HepG2 (cell line): Measurements from ENCODE around the gene PTPN18.

Experiments used
- FOXA1 ChIP-seq, 2 experiments: fragments of 450-650 bp in 1 of 2; sonication (generic) in 1 of 2; formaldehyde crosslinking in 1 of 2; IDR thresholded peaks; 2 replicates each; pipeline versions ENCODE4 v1.4.0 to v1.6.1; 2016 to 2020; ENCODE audit warnings: missing genetic modification reagents in 1 of 2
- FOXK2 ChIP-seq: fragments of 450-650 bp; IDR thresholded peaks from 2 replicates; pipeline ENCODE4 v1.6.1; 2016
- POLR2A ChIP-seq, 2 experiments: IDR thresholded peaks; 2 replicates each; pipeline ENCODE4 v1.6.1; 2011; ENCODE audit warnings: low read depth in 2 of 2, low read length in 2 of 2, mild to moderate bottlenecking in 1 of 2, moderate library complexity in 1 of 2; ENCODE audit not compliant: insufficient read depth in 1 of 2
- POLR2AphosphoS5 ChIP-seq: IDR thresholded peaks from 2 replicates; pipeline ENCODE4 v1.6.1; 2012; ENCODE audit warnings: low read depth, low read length
- SP1 ChIP-seq, 2 experiments: fragments of 450-650 bp in 1 of 2; sonication (generic) in 1 of 2; formaldehyde crosslinking in 1 of 2; IDR thresholded peaks; 2 replicates each; pipeline versions ENCODE4 v1.4.0 to v1.6.1; 2016 to 2020; ENCODE audit warnings: missing genetic modification reagents in 1 of 2
- TCF12 ChIP-seq, 2 experiments: fragments of 450-650 bp in 1 of 2; sonication (generic) in 1 of 2; formaldehyde crosslinking in 1 of 2; IDR thresholded peaks; 2 replicates each; pipeline versions ENCODE4 v1.6.1 to v1.8.0; 2017 to 2022; ENCODE audit warnings: antibody characterized with exemption in 1 of 2, mild to moderate bottlenecking in 1 of 2, missing genetic modification reagents in 1 of 2, moderate library complexity in 1 of 2
- YY1 ChIP-seq: IDR thresholded peaks from 2 replicates; pipeline ENCODE4 v1.6.1; 2011; ENCODE audit warnings: low read length, low read depth, moderate library complexity, mild to moderate bottlenecking; ENCODE audit not compliant: insufficient read depth, insufficient replicate concordance
- ZNF274 ChIP-seq: sonication (generic); formaldehyde crosslinking; IDR thresholded peaks from 2 replicates; pipeline ENCODE4 v1.5.1; 2020; ENCODE audit warnings: mild to moderate bottlenecking, missing genetic modification reagents
- ZNF839 ChIP-seq: sonication (generic); formaldehyde crosslinking; IDR thresholded peaks from 2 replicates; pipeline ENCODE4 v1.4.0; 2020; ENCODE audit warnings: missing genetic modification reagents, mild to moderate bottlenecking, borderline replicate concordance
- TF ChIP-seq, protein P1 (sequence below): sonication (generic); formaldehyde crosslinking; IDR thresholded peaks from 2 replicates; pipeline ENCODE4 v1.5.0; 2020; ENCODE audit warnings: mild to moderate bottlenecking, missing genetic modification reagents, moderate library complexity

- TF ChIP-seq FOXA1 (IDR thresholded peaks at IDR 0.05) (no peak), FOXA1 (CRISPR knock-in tag; IDR thresholded peaks at IDR 0.05) (no peak), POLR2A (IDR thresholded peaks at IDR 0.05; ENCODE audit: insufficient read depth in 1 of 2, low read depth in 2 of 2, low read length in 2 of 2) (no peak), ZNF274 (no peak), POLR2AphosphoS5 (no peak), YY1 (no peak), SP1 (IDR thresholded peaks at IDR 0.05) (no peak), SP1 (CRISPR knock-in tag; IDR thresholded peaks at IDR 0.05) (no peak), ZNF839 (CRISPR knock-in tag) (no peak), TCF12 (IDR thresholded peaks at IDR 0.05) (no peak), TCF12 (CRISPR knock-in tag; IDR thresholded peaks at IDR 0.05) (no peak), FOXK2 (no peak)
- TF ChIP-seq, protein P1, sequence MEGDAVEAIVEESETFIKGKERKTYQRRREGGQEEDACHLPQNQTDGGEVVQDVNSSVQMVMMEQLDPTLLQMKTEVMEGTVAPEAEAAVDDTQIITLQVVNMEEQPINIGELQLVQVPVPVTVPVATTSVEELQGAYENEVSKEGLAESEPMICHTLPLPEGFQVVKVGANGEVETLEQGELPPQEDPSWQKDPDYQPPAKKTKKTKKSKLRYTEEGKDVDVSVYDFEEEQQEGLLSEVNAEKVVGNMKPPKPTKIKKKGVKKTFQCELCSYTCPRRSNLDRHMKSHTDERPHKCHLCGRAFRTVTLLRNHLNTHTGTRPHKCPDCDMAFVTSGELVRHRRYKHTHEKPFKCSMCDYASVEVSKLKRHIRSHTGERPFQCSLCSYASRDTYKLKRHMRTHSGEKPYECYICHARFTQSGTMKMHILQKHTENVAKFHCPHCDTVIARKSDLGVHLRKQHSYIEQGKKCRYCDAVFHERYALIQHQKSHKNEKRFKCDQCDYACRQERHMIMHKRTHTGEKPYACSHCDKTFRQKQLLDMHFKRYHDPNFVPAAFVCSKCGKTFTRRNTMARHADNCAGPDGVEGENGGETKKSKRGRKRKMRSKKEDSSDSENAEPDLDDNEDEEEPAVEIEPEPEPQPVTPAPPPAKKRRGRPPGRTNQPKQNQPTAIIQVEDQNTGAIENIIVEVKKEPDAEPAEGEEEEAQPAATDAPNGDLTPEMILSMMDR (CRISPR knock-in tag) = no peak
Observed at GRCh38 chr2:130353291-130354138, 2.3 kb upstream of the PTPN18 start.
